DOHH2 (cell line): ENCODE results near the gene IPCEF1.
A peak's percentile ranks its signal among the peaks of the same experiment; 100 is the strongest.

Experiments used
- CTCF ChIP-seq: fragments of 200-600 bp; sonication (generic); IDR thresholded peaks from one replicate; pipeline ENCODE4 v1.5.1; 2014; ENCODE audit warnings: antibody characterized with exemption, mild to moderate bottlenecking, low read depth, low read length; ENCODE audit not compliant: poor library complexity, severe bottlenecking
- EZH2phosphoT487 ChIP-seq: fragments of 200-600 bp; sonication (generic); IDR thresholded peaks from 2 replicates; pipeline ENCODE4 v1.6.1; 2017; ENCODE audit warnings: borderline replicate concordance, mild to moderate bottlenecking, antibody characterized with exemption, low read length, moderate library complexity, mixed read lengths

- peak; percentile 26 for TF ChIP-seq CTCF
- TF ChIP-seq EZH2phosphoT487, result no peak
Measured at GRCh38 chr6:154370545-154370944, 13.9 kb upstream of the IPCEF1 start.
